ENCODE results near the gene IL5RA.

IL5RA gene

GRCh38 chr3:3081381-3082233 is 28.6 kb downstream of the IL5RA start:
- TF ChIP-seq CTCF (IDR thresholded peaks at IDR 0.05; ENCODE audit: insufficient read depth, low read length) (no peak), POLR2AphosphoS5 (IDR thresholded peaks at IDR 0.05; ENCODE audit: low read depth) (no peak), REST (IDR thresholded peaks at IDR 0.05; ENCODE audit: insufficient replicate concordance, low read depth) (no peak), GABPA (IDR thresholded peaks at IDR 0.05; ENCODE audit: low read depth) (no peak), SPI1 (IDR thresholded peaks at IDR 0.05; ENCODE audit: borderline replicate concordance, low read depth) (no peak)
- Histone ChIP-seq H3K4me3 (replicated peaks; ENCODE audit: insufficient read depth, low read length) (no peak overlapping the region), H3K27ac (replicated peaks) (no peak overlapping the region), H3K27me3 (ENCODE audit: insufficient read depth, poor library complexity, severe bottlenecking) (no peaks in the 10 kb centered on the region)
- DNase-seq (ENCODE audit: low read depth in 1 of 2, low spot score in 1 of 2): no peak

DNA sequence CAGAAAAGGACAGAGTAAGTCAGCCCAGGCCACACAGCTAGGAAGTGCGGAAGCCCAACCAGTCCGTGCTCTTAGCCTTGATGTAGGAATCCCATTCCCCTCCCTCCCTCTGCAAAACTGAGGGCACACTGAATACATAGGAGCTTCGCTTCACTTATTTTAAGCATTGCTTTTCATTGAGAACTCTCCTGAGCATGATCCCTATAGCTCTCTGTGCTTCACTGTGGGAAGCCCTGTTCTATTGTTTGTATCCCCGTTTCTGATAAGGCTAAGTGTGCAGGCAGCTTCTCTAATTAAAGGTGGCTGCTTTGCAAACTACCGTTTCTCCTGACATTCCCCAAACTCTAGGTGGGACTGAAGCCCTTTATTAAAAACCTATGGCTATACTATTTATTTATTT is 29.9 kb downstream of the IL5RA start:
- no peak overlapping the region for H3K4me3 ChIP-seq (replicated peaks; ENCODE audit: insufficient read depth, low read length)

More for the DNA sequence above, 29.9 kb downstream of the IL5RA start:
- no peak overlapping the region for H3K27ac ChIP-seq (replicated peaks)
- no peak for TF ChIP-seq SPI1 (IDR thresholded peaks at IDR 0.05; ENCODE audit: borderline replicate concordance, low read depth)
- no peak for TF ChIP-seq POLR2AphosphoS5 (IDR thresholded peaks at IDR 0.05; ENCODE audit: low read depth)
- TF ChIP-seq REST (IDR thresholded peaks at IDR 0.05; ENCODE audit: insufficient replicate concordance, low read depth): no peak
- TF ChIP-seq CTCF (IDR thresholded peaks at IDR 0.05; ENCODE audit: insufficient read depth, low read length): no peak
- DNase-seq (ENCODE audit: low read depth in 1 of 2, low spot score in 1 of 2): no peak
- no peaks in the 10 kb centered on the region for H3K27me3 ChIP-seq (ENCODE audit: insufficient read depth, poor library complexity, severe bottlenecking)

Measured in HL-60 (cell line).